Natural killer cell treated with Interleukin-12 subunit alpha and Interleukin-12 subunit beta and Interleukin-15 and Interleukin-18, amount 100 ng/mL, for 72 hours (primary cell): ENCODE data around the gene SLC9A7. TPM values are rescaled to one million over a fixed set of nuclear protein-coding genes. Genes with fewer than 3 reads are reported as not detected.
A peak's percentile ranks its signal among the peaks of the same experiment; 100 is the strongest.

ENCODE experiments used
- ATAC-seq, 2 donors: fragments of 150-1000 bp; cut with Tn5 transposase in 1 of 2; sonication (Bioruptor Pico), chemical (Tn5 transposase) in 1 of 2; 2 replicates each; pipeline ENCODE4 v1.10.0; 2021
- DNase-seq: peaks from one replicate; pipeline ENCODE4 v3.0.0; 2022; ENCODE audit warnings: low spot score
- H3K27ac Mint-ChIP-seq, 2 donors: 1 replicate in 1 of 2; 2 replicates in 1 of 2; pipeline ENCODE4 v1.8.0; 2022; ENCODE audit warnings: mixed read lengths in 2 of 2, mild to moderate bottlenecking in 1 of 2, moderate library complexity in 1 of 2
- H3K27me3 Mint-ChIP-seq, 2 donors: 1 replicate in 1 of 2; 2 replicates in 1 of 2; pipeline ENCODE4 v1.8.0; 2022; ENCODE audit warnings: mixed read lengths in 2 of 2
- H3K36me3 Mint-ChIP-seq: one replicate; pipeline ENCODE4 v1.8.0; 2022; ENCODE audit warnings: mixed read lengths
- H3K4me1 Mint-ChIP-seq, 2 donors: 1 replicate in 1 of 2; 2 replicates in 1 of 2; pipeline ENCODE4 v1.8.0; 2022; ENCODE audit warnings: low read depth in 2 of 2, mixed read lengths in 2 of 2, mild to moderate bottlenecking in 1 of 2
- H3K4me3 Mint-ChIP-seq: one replicate; pipeline ENCODE4 v1.8.0; 2022; ENCODE audit warnings: mixed read lengths
- H3K9me3 Mint-ChIP-seq: 2 replicates; pipeline ENCODE4 v1.8.0; 2022; ENCODE audit warnings: mixed read lengths
- total RNA-seq, 2 donors: library from RNA; stranded (reverse); gene quantifications; one replicate each; pipeline ENCODE4 v1.2.3, GENCODE V29; 2022

Gene SLC9A7
- total RNA-seq, 2 donors from 2014 or later = 1.6 to 3.7 TPM

DNA sequence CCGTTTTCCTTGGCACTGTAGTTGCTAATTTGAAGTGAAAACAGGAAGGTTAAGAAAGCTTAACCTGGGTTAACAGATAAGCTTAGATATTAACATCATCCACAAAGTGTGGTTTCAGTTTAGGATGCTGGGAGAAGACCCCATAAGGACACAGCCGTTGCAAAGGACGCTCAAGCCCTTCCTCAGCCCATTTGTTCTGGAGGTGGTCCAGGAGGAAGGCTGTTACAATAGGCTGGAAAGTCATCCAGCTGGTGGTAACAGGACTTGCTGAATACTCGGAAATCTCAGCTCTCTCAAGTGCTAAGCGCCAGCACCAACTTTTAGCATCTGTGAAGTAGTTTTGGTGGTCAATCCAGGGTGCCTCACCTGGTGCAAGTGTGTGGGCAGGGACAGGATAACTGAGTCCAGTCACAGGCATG lies 171.2 kb downstream of the SLC9A7 start:
- peak overlapping the region in 1 of 2 donors; percentile 43 for H3K27ac Mint-ChIP-seq
- H3K27me3 Mint-ChIP-seq = peaks cover 0 to 5% of the 10 kb centered on the region in 2 donors
- no peaks in the 10 kb centered on the region for H3K9me3 Mint-ChIP-seq
- DNase-seq (no peak), ATAC-seq (no peak)
- no peaks in the 10 kb centered on the region for H3K36me3 Mint-ChIP-seq
- peak overlapping the region; percentile 48 for H3K4me3 Mint-ChIP-seq
- H3K4me1 Mint-ChIP-seq = peaks cover 14% of the 10 kb centered on the region in 2 donors

DNA sequence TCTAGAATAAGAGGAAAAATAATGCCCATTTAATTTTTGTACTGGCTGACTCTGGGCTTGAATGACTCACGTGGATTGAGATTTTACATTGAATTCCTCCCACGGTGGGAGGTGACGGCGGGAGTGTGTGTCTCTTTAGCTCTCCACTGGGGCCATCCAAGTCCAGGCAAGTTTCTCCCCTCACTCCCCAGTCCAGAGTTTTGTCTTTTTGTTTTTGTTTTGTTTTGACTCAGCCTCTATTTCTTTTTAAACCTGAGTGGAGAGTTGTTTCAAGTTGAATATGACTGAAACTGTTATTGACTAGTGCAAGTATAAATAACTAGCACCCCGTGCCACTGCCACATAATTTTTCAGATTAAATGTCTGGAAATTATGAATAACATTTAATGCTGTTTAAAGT lies 171.8 kb downstream of the SLC9A7 start:
- DNase-seq = no peak
- ATAC-seq = peak; percentile 68 to 80
- peaks cover 14% of the 10 kb centered on the region in 2 donors for H3K4me1 Mint-ChIP-seq
- peak overlapping the region; percentile 38 for H3K4me3 Mint-ChIP-seq
- peaks cover 0 to 1% of the 10 kb centered on the region in 2 donors for H3K27me3 Mint-ChIP-seq
- no peaks in the 10 kb centered on the region for H3K36me3 Mint-ChIP-seq
- H3K9me3 Mint-ChIP-seq = no peaks in the 10 kb centered on the region
- peak overlapping the region; percentile 43 to 78 for H3K27ac Mint-ChIP-seq

DNA sequence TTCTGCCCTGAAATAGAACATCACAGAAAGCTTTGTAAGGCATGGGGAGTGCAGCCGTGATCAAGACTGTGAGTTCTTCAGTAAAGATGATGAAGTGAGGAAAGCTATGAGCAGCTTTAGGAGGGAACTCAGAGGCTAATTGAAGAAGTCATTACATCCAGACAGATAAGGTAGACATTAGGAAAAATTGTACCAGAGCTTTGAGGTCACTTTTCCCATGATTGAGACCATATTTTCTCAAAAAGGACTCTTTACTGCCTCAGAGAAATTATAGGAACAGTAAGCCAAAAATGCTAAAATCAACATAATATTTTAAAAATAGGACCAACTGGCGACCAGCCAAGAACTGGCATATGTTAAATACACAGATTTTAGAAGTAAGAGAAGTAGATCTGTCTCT lies 174.2 kb downstream of the SLC9A7 start:
- H3K4me1 Mint-ChIP-seq = peaks cover 14% of the 10 kb centered on the region in 2 donors
- no peak for ATAC-seq
- H3K36me3 Mint-ChIP-seq = no peaks in the 10 kb centered on the region
- no peaks in the 10 kb centered on the region for H3K9me3 Mint-ChIP-seq
- no peak overlapping the region for H3K4me3 Mint-ChIP-seq
- no peak for DNase-seq
- no peak overlapping the region for H3K27ac Mint-ChIP-seq
- no peaks in the 10 kb centered on the region for H3K27me3 Mint-ChIP-seq

DNA sequence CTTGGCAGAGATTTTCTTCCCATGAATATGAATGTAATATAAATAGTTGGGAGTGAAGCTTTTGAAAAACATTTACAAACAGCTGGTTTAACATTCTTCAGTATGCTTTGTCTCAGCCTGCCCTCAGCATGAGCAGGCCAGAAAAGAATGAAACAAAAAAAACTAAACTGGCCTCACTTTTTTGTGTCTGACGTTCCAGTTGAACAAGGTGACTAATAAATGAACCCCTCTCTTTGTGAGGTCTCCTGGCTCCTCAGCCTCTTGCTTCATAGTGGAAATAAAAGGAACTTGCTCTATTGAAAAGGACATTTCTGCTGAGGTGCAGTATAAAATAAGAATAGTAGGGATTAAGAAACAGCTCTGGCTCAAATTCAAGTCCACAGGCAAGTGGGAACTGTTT lies 176.0 kb downstream of the SLC9A7 start:
- Mint-ChIP-seq H3K27me3 (no peaks in the 10 kb centered on the region), H3K4me1 (peaks cover 8 to 9% of the 10 kb centered on the region in 2 donors), H3K4me3 (no peak overlapping the region), H3K36me3 (no peaks in the 10 kb centered on the region), H3K27ac (no peak overlapping the region), H3K9me3 (no peaks in the 10 kb centered on the region)
- no peak for DNase-seq
- ATAC-seq = no peak

DNA sequence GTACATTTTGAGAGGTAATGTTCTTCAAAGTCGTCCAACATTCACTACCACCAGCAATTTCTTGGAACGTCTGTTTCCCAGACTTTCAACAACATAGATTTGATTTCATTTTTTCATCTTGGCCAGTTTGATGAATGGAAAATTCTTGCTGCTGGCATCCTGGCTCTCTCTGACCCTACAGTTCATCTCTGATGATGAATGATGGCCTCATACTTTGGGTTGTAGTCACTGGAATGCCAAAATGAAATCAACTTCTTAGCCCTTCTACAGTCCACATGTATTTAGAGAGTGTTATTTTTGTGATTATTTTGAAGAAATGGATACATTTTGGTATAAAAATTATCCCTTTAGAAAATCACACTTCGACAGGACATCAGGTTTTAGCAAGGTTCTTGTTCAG lies 176.6 kb downstream of the SLC9A7 start:
- ATAC-seq = no peak
- Mint-ChIP-seq H3K9me3 (no peaks in the 10 kb centered on the region), H3K4me1 (peaks cover 5 to 6% of the 10 kb centered on the region in 2 donors), H3K36me3 (no peaks in the 10 kb centered on the region), H3K4me3 (no peak overlapping the region), H3K27ac (no peak overlapping the region), H3K27me3 (no peaks in the 10 kb centered on the region)
- no peak for DNase-seq

DNA sequence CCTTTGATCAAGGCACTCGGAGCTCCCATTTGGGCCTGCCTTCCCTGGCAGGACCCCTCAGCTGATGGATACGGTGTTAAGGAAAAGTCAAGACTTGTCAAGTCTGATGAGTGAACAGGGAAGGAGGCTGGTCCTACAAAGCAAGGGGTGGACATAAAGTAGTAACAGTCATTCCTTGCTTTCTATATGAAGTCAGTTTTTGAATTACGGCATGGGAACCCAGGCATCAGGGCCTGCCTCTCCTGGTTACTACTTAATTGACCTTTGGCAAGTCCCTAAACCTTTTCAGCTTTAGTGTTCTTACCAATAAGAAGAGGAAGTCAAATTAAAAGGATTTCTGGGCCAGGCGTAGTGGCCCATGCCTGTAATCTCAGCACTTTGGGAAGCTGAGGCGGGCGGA lies 178.3 kb downstream of the SLC9A7 start:
- H3K4me1 Mint-ChIP-seq = peaks cover 4 to 7% of the 10 kb centered on the region in 2 donors
- H3K27me3 Mint-ChIP-seq = peaks cover 0 to 3% of the 10 kb centered on the region in 2 donors
- H3K36me3 Mint-ChIP-seq = no peaks in the 10 kb centered on the region
- no peak overlapping the region for H3K4me3 Mint-ChIP-seq
- no peak overlapping the region for H3K27ac Mint-ChIP-seq
- ATAC-seq (no peak), DNase-seq (no peak)
- H3K9me3 Mint-ChIP-seq = no peaks in the 10 kb centered on the region

DNA sequence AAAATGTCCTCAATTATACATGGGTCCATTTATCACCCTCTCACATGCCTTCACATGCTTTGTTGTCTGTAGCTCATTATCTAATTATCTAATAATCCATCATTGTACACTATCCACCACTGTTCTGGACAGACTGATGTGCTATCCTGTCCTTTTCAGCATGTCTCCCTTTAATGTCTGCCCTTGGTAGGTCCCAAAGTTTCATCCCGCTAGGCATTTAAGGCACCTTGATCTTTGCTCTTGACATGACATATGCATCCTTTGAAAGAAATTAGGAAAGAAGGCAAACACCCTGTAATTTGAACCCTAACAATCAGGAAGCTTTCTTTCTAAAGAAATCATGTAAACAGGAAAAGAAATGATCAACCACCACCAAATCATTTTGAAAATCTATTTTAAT lies 179.7 kb downstream of the SLC9A7 start:
- H3K4me3 Mint-ChIP-seq = no peak overlapping the region

DNA sequence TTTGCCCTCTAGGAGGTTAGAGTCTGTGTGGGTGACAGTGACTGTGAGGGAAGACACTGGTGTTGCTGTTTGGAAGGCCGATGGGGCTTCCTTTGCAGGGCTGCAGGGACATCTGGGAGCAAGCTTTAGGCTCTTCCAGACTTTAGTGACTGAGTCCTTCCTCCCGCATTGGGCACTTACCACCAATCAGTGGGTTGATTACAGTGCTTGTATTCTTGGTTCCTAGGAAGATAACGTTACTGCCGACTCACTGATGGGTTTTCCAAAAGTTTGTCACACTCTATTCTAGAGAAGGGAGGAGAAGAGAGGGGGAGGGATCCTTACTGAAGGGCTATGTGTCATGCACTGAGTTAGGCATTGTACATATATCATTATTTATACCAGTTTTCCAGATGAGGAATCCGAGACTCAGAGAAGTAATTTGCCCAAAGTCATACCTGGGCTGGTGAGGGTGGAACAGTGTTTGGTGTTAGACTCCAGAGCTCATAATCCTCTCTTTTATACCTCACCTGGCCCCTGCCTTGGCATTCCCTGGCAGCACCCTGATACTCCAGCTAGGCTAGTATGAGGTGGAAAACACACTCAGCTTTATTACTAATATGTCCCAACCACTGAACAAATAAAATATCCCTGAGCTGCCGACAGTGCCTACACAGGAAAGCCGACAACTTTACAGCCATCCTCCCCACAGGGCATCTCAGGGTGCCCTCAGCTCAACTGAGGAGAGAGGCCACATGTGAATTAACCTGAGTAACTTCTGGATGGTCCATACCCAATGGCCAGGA lies 181.5 kb downstream of the SLC9A7 start:
- H3K9me3 Mint-ChIP-seq = no peaks in the 10 kb centered on the region
- H3K27me3 Mint-ChIP-seq = peaks cover 0 to 3% of the 10 kb centered on the region in 2 donors
- H3K36me3 Mint-ChIP-seq = no peaks in the 10 kb centered on the region
- no peak overlapping the region for H3K4me3 Mint-ChIP-seq
- peaks cover 11 to 14% of the 10 kb centered on the region in 2 donors for H3K4me1 Mint-ChIP-seq
- ATAC-seq = no peak
- H3K27ac Mint-ChIP-seq = no peak overlapping the region
- DNase-seq = no peak

More for the DNA sequence above, 179.7 kb downstream of the SLC9A7 start:
- no peaks in the 10 kb centered on the region for H3K36me3 Mint-ChIP-seq
- H3K9me3 Mint-ChIP-seq = no peaks in the 10 kb centered on the region
- no peak overlapping the region for H3K27ac Mint-ChIP-seq
- H3K4me1 Mint-ChIP-seq = peaks cover 4 to 7% of the 10 kb centered on the region in 2 donors
- DNase-seq (no peak), ATAC-seq (no peak)
- H3K27me3 Mint-ChIP-seq = peaks cover 0 to 3% of the 10 kb centered on the region in 2 donors

DNA sequence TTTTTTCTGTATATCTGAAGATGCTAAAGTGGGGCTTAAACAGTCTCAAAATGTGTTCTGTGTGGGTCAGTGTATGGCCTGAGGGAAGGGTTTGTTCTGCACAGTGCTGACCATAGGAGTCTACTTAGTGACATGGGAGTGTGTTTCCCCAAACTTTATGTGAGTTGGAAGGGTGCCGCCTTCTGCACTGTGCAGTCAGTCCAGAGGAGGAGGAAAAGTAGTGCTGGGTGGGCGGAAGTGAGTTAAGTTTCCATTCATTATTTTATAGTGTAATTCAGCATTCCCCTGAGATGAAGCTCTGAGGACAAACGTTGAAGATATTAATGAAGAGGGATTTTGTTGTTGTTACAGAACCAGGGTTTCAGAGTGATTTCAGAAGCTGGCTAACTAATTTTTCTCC lies 182.5 kb downstream of the SLC9A7 start:
- DNase-seq (no peak), ATAC-seq (no peak)
- no peak overlapping the region for H3K27ac Mint-ChIP-seq
- peaks cover 0 to 6% of the 10 kb centered on the region in 2 donors for H3K27me3 Mint-ChIP-seq
- peaks cover 19 to 23% of the 10 kb centered on the region in 2 donors for H3K4me1 Mint-ChIP-seq
- no peaks in the 10 kb centered on the region for H3K36me3 Mint-ChIP-seq
- peak overlapping the region; percentile 65 for H3K4me3 Mint-ChIP-seq
- H3K9me3 Mint-ChIP-seq = no peaks in the 10 kb centered on the region

DNA sequence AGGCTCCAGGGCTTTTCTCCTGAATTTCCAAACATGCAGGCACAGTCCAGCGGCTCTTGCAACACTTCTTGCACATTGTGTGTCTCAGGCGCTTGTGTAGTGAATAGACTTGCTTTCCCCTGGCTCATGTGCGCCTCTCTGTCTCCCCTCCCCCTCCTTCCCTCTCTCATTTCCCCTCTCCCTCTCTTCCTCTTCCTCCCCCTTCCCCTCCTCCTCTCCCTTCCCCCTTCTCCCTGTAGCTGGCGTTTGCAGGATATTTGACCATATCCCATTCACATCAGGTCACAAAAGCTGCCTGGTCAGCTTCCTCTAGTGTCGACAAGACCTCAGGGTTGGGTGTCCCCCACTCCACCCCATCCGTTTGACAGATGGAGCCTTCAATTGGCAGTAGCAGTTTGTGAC lies 182.9 kb downstream of the SLC9A7 start:
- Mint-ChIP-seq H3K36me3 (no peaks in the 10 kb centered on the region), H3K4me3 (peak overlapping the region; percentile 65), H3K9me3 (no peaks in the 10 kb centered on the region), H3K27me3 (peaks cover 0 to 6% of the 10 kb centered on the region in 2 donors), H3K4me1 (peaks cover 19 to 23% of the 10 kb centered on the region in 2 donors), H3K27ac (no peak overlapping the region)
- ATAC-seq (no peak), DNase-seq (no peak)

DNA sequence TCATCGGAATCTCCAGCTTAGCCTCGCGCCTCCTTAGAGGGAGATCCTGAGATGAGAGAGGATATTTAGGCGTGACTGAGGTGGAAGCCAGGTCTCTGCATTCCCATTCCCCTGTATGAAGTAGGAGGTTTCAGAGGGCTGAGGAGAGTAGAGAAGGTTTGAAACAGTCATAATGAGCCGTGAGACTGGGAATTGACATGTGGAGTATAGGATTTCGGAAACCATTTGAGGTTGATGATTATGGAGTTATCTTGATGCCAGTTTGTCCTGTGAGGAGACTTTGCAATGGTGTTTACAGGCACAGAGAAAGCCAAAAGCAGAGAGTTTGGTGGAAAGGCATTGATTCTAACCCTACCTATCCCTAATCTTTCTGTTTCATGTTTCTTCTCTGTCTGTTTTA lies 183.3 kb downstream of the SLC9A7 start:
- ATAC-seq (no peak), DNase-seq (no peak)
- Mint-ChIP-seq H3K9me3 (no peaks in the 10 kb centered on the region), H3K27me3 (peaks cover 0 to 6% of the 10 kb centered on the region in 2 donors), H3K4me3 (peak overlapping the region; percentile 55), H3K4me1 (peaks cover 19 to 23% of the 10 kb centered on the region in 2 donors), H3K36me3 (no peaks in the 10 kb centered on the region), H3K27ac (no peak overlapping the region)

DNA sequence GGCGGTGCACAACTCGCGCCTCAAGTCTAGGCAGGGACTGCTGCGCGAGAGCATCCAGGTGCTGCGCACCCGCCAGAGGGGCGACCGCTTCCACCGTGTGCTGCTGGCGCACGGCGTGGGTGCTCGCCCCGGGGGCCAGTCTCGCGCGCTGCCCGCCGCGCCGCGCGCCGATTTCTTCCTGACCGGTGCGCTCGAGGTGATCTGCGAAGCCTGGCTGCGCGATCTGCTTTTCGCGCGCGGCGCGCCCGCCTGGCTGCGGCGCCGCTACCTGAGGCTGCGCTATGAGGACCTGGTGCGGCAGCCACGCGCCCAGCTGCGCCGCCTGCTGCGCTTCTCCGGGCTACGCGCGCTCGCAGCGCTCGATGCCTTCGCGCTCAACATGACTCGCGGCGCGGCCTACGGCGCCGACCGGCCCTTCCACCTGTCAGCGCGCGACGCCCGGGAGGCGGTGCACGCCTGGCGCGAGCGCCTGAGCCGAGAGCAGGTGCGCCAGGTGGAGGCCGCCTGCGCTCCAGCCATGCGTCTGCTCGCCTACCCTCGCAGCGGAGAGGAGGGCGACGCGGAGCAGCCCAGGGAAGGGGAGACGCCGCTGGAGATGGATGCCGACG lies 184.0 kb downstream of the SLC9A7 start:
- ATAC-seq (peak; percentile 1 to 47), DNase-seq (no peak)
- no peaks in the 10 kb centered on the region for H3K9me3 Mint-ChIP-seq
- H3K27ac Mint-ChIP-seq = no peak overlapping the region
- peaks cover 19 to 23% of the 10 kb centered on the region in 2 donors for H3K4me1 Mint-ChIP-seq
- no peaks in the 10 kb centered on the region for H3K36me3 Mint-ChIP-seq
- peak overlapping the region; percentile 63 for H3K4me3 Mint-ChIP-seq
- H3K27me3 Mint-ChIP-seq = peaks cover 0 to 6% of the 10 kb centered on the region in 2 donors

DNA sequence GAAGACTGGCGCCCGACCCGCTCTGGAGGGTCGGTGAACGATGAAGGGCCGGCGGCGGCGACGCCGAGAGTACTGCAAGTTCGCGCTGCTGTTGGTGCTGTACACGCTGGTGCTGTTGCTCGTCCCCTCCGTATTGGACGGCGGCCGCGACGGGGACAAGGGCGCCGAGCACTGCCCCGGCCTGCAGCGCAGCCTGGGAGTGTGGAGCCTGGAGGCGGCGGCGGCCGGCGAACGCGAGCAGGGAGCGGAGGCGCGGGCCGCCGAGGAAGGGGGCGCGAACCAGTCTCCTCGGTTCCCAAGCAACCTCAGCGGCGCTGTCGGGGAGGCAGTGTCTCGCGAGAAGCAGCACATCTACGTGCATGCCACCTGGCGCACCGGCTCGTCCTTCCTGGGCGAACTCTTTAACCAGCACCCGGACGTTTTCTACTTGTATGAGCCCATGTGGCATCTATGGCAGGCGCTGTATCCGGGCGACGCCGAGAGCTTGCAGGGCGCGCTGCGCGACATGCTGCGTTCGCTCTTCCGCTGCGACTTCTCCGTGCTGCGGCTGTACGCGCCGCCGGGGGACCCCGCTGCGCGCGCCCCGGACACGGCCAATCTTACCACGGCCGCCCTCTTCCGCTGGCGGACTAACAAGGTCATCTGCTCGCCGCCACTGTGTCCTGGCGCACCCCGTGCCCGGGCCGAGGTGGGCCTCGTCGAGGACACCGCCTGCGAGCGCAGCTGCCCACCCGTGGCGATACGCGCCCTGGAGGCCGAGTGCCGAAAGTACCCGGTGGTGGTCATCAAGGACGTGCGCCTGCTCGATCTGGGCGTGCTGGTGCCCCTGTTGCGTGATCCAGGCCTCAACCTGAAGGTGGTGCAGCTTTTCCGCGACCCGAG lies 184.8 kb downstream of the SLC9A7 start:
- ATAC-seq (peak; percentile 66 to 67), DNase-seq (no peak)
- peak overlapping the region; percentile 63 for H3K4me3 Mint-ChIP-seq
- peaks cover 19 to 23% of the 10 kb centered on the region in 2 donors for H3K4me1 Mint-ChIP-seq
- H3K36me3 Mint-ChIP-seq = no peaks in the 10 kb centered on the region
- peaks cover 0 to 6% of the 10 kb centered on the region in 2 donors for H3K27me3 Mint-ChIP-seq
- no peak overlapping the region for H3K27ac Mint-ChIP-seq
- H3K9me3 Mint-ChIP-seq = no peaks in the 10 kb centered on the region
